Motor neuron (in vitro differentiated cells): Measurements from ENCODE around the gene TCEANC. TPM values are rescaled to one million over a fixed set of nuclear protein-coding genes. Genes with fewer than 3 reads are reported as not detected.

Experiments
- ATAC-seq, 8 experiments: fragments of 200-7000 bp; cut with Tn5 transposase; replicated peaks in 6 of 8; 2 replicates each; pipeline ENCODE4 v1.8.0; 2021; ENCODE audit warnings: mild to moderate bottlenecking in 8 of 8, moderate library complexity in 8 of 8
- H3K27ac ChIP-seq, 2 donors: fragments of 250-450 bp; sonication (Bioruptor Pico); 2 replicates each; pipeline ENCODE4 v1.9.0; 2021; ENCODE audit warnings: antibody characterized with exemption in 2 of 2, mild to moderate bottlenecking in 2 of 2, moderate library complexity in 1 of 2
- H3K4me1 ChIP-seq, 2 donors: fragments of 250-450 bp; sonication (Bioruptor Pico); replicated peaks in 1 of 2; 2 replicates each; pipeline ENCODE4 v1.6.1; 2021; ENCODE audit warnings: antibody characterized with exemption in 2 of 2, mild to moderate bottlenecking in 2 of 2, moderate library complexity in 1 of 2
- H3K4me3 ChIP-seq, 5 donors: fragments of 250-450 bp; sonication (Bioruptor Pico); 2 replicates each; pipeline ENCODE4 v1.9.0; 2021; ENCODE audit warnings: antibody characterized with exemption in 5 of 5, mild to moderate bottlenecking in 5 of 5, moderate library complexity in 4 of 5
- WGBS, 10 experiments: fragments of 450-650 bp; shearing (Covaris generic); methylation state at CpG; one replicate each; pipeline ENCODE4 v1.0.0; 2022; 5-methylcytosine and 5-hydroxymethylcytosine counted together
- in situ Hi-C, 9 experiments: fragments of 400-800 bp; cut with MboI; loops; one replicate each; pipeline ENCODE4 v1.15.0; 2021; ENCODE audit warnings: low sequenced_read_pairs in 9 of 9, low pct_unique_long_range_greater_than_20kb in 2 of 9; ENCODE audit not compliant: unreplicated experiment in 9 of 9
- total RNA-seq, 8 experiments: library from RNA; unstranded; fragments of 300-600 nt; gene quantifications; 2 replicates each; pipeline versions ENCODE4 v1.2.3 to v1.2.4, GENCODE V29; 2022

The TCEANC gene
- total RNA-seq, 8 experiments from 2014 or later, result 1.9 to 7.0 (median 3.6) TPM

DNA sequence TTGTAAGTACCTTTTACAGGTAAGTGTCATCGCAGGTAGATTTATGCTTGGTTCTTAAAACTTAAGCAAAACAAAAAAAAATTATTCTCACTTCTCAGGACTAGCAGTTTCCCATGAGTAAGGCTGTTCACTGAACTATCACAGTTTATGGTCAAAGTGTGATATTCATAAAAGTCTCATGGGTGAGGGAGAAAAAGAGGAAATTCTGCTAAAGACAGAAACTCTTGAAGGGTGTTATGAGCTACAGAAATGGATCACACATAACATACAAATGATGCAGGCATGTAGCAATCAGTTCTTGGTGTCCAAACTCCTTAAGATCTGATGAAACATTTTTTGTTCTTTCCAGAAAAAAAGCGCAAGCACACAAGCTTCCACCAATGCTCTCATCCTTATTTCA lies 44.5 kb downstream of the TCEANC start:
- WGBS, 10 experiments, result 62 to 100% (median 91%) methylated on average over 1 to 2 of the region's 2 CpGs; no CpG with 5 or more reads in 4 of the 10 experiments
- ATAC-seq, result no peak
- in situ Hi-C loops, result no loop called here

GRCh38 chrX:13697976-13698375 lies 45.0 kb downstream of the TCEANC start:
- no peak overlapping the region for H3K4me3 ChIP-seq
- ATAC-seq, result no peak
- 86 to 100% (median 96%) methylated on average over 1 of the region's 1 CpG; no CpG with 5 or more reads in 6 of the 10 experiments for WGBS, 10 experiments

More for the DNA sequence above, 44.5 kb downstream of the TCEANC start:
- H3K4me3 ChIP-seq, result no peak overlapping the region
- no peak overlapping the region for H3K27ac ChIP-seq
- H3K4me1 ChIP-seq, result peaks cover 3 to 6% of the 10 kb centered on the region in 2 donors

DNA sequence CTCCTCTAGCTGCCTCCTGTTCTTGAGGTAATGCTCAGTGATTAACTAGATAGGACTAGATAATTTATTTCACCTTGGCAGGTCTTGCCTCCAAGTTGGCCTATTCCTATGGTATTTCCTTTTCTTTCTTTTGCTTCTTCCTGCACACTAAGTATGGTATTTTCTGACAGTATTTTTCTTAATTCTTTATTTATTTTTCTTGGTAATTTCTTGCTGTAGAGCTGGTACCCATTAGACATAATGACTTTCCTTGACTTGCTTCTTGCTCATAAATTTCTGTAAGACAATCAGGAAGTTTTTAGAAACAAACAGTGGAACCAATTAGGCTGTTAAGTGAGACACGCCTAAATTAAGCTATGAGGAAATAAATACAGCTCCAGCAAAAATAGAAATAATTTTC lies 45.5 kb downstream of the TCEANC start:
- ATAC-seq, result no peak
- H3K27ac ChIP-seq, result no peak overlapping the region
- no peak overlapping the region for H3K4me3 ChIP-seq
- in situ Hi-C loops, result no loop called here
- peaks cover 0 to 3% of the 10 kb centered on the region in 2 donors for H3K4me1 ChIP-seq
- 0 to 100% (median 84%) methylated on average over 1 of the region's 1 CpG; no CpG with 5 or more reads in 4 of the 10 experiments for WGBS, 10 experiments

More at GRCh38 chrX:13697976-13698375, 45.0 kb downstream of the TCEANC start:
- Histone ChIP-seq H3K27ac (no peak overlapping the region), H3K4me1 (peaks cover under 1 to 3% of the 10 kb centered on the region in 2 donors)
- in situ Hi-C loops, result no loop called here

DNA sequence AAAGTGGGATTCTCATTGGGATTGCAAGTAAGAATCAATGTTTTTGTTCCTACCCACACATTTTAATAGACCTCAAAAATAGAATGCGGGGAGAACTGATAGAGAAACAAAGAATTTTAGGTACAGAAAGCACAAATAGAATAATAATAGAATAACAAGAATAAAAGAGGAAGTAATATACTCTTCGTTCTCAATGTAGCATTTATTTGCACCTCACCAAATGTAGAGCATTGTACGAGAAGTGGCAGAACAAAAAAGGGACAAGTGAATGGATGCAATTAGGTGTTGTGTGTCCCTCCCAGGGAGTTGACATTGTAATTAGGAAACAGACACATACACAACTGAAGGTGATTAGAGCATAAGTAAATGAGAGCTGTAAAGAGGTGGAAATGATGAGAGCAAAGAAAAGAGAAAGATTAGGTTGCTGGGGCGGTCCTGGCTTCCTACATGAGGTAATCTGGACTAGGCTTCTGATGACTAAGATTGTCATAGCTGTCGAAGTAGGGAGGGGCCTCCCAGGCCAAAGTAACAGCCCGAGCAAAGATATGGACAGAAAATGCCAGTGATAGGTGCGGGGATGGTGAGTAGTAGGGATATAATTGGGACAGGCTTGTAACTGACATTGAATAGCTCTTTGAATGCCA lies 46.4 kb downstream of the TCEANC start:
- WGBS, 10 experiments, result 25 to 100% (median 87%) methylated on average over 1 to 6 of the region's 7 CpGs; no CpG with 5 or more reads in 2 of the 10 experiments
- H3K4me3 ChIP-seq, result no peak overlapping the region
- ATAC-seq, result peak in 4 of 8 experiments; percentile 37 to 92 (median 66)
- H3K27ac ChIP-seq, result no peak overlapping the region
- H3K4me1 ChIP-seq, result no peaks in the 10 kb centered on the region
- in situ Hi-C loops, result no loop called here

DNA sequence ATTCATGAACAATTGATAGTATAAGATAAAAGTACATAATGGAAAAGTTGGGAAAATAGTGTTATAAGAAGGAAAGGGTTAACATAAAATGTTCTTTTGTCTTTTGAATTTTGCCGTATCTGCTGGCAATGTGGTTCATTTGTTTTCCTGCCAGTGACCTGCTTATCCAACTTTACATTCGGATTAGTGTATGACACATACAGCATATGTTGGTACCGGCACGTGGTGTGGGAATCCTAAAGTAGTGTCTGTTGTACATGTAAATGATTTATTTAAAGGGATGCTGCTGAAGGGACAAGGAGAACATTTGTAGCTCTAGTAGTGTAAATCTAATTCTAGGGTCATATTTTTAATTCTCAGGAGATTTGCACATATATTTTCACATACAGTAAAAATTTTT lies 47.4 kb downstream of the TCEANC start:
- 0 to 92% (median 41%) methylated on average over 1 to 4 of the region's 4 CpGs; no CpG with 5 or more reads in 4 of the 10 experiments for WGBS, 10 experiments
- Histone ChIP-seq H3K4me3 (no peak overlapping the region), H3K27ac (no peak overlapping the region), H3K4me1 (no peaks in the 10 kb centered on the region)
- in situ Hi-C loops, result no loop called here
- peak in 1 of 8 experiments; percentile 18 for ATAC-seq

DNA sequence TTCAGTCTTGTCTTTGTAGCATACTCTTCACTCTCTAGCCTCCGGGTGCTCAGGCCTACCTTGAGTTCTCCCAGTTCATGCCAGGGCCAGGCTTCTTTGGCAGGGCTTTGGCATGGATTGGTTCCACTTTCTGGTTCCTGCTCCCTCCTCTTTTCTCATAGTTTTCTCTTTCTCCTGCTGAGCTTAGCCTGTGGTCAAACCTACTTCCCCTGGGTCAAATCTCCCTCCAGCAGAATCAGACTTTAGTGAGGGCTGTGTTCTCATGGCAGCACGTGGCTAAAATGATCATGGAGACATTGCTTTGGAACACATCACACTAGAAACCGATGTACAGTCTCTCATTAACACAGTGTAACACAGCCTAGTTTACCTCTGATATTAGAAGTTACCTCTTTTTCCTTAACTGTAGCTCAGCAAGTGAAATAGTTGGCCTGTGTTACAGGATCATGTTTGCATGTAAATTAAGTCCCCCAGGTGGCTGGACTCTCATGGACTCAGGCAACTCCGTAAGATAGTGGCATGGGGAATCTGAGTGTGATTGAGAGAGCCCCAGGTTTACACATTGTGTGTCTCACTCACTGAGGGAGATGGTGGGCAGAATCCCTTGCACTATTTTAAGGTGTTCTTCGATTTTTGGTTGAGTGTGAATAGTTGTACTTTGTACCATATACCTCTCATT lies 49.3 kb downstream of the TCEANC start:
- in situ Hi-C loops, result no loop called here
- Histone ChIP-seq H3K4me1 (no peaks in the 10 kb centered on the region), H3K4me3 (no peak overlapping the region), H3K27ac (no peak overlapping the region)
- 59 to 100% (median 89%) methylated on average over 1 to 4 of the region's 5 CpGs; no CpG with 5 or more reads in 6 of the 10 experiments for WGBS, 10 experiments
- no peak for ATAC-seq

GRCh38 chrX:13703135-13703534 lies 50.2 kb downstream of the TCEANC start:
- Histone ChIP-seq H3K27ac (no peak overlapping the region), H3K4me1 (no peaks in the 10 kb centered on the region), H3K4me3 (no peak overlapping the region)
- in situ Hi-C loops, result no loop called here
- 72 to 100% methylated on average over 1 to 3 of the region's 3 CpGs; no CpG with 5 or more reads in 8 of the 10 experiments for WGBS, 10 experiments
- no peak for ATAC-seq

GRCh38 chrX:13703589-13703988 lies 50.6 kb downstream of the TCEANC start:
- Histone ChIP-seq H3K4me1 (no peaks in the 10 kb centered on the region), H3K27ac (no peak overlapping the region), H3K4me3 (no peak overlapping the region)
- 46 to 100% (median 86%) methylated on average over 1 to 3 of the region's 3 CpGs; no CpG with 5 or more reads in 5 of the 10 experiments for WGBS, 10 experiments
- in situ Hi-C loops, result no loop called here
- no peak for ATAC-seq

GRCh38 chrX:13711141-13711540 lies 58.2 kb downstream of the TCEANC start:
- H3K4me1 ChIP-seq, result no peaks in the 10 kb centered on the region
- in situ Hi-C loops, result no loop called here
- WGBS, 10 experiments, result 67 to 100% (median 92%) methylated on average over 1 to 2 of the region's 4 CpGs; no CpG with 5 or more reads in 6 of the 10 experiments
- no peak for ATAC-seq
- H3K4me3 ChIP-seq, result no peak overlapping the region
- no peak overlapping the region for H3K27ac ChIP-seq

Other genes starting within 250 kb of the TCEANC start
- gene EGFL6, start 83.5 kb upstream of the TCEANC start, total RNA-seq, result 1 to 10 TPM in 4 of 8 experiments, under 1 TPM in 4; 0.33 to 6.8 (median 2.0) TPM
- gene RAB9A, start 36.0 kb downstream of the TCEANC start, total RNA-seq, result 10 to 100 TPM; 10.4 to 29.6 (median 15.0) TPM
- gene TRAPPC2, start 81.5 kb downstream of the TCEANC start, total RNA-seq, result 10 to 100 TPM; 10.9 to 66.5 (median 29.4) TPM
- 10 to 100 TPM; 10.5 to 35.0 (median 23.8) TPM for gene OFD1, start 81.6 kb downstream of the TCEANC start, total RNA-seq
- 100 to 1,000 TPM in 2 of 8 experiments, 10 to 100 TPM in 4, 1 to 10 TPM in 2; 1.3 to 233 (median 65.1) TPM for gene GPM6B, start 164.0 kb downstream of the TCEANC start, total RNA-seq